HUES64 (cell line): ENCODE results near the gene FBXO17.

Experiments used
- H3K27ac ChIP-seq: 2 replicates; pipeline ENCODE4 v1.7.0; 2013; ENCODE audit warnings: low read depth, low read length, inconsistent platforms
- H3K27me3 ChIP-seq: 2 replicates; pipeline ENCODE4 v1.6.1; 2013; ENCODE audit warnings: mild to moderate bottlenecking, low read length; ENCODE audit not compliant: insufficient read depth
- H3K36me3 ChIP-seq: 2 replicates; pipeline ENCODE4 v1.6.1; 2013; ENCODE audit warnings: mild to moderate bottlenecking, low read length; ENCODE audit not compliant: insufficient read depth
- H3K4me1 ChIP-seq: 2 replicates; pipeline ENCODE4 v1.6.1; 2013; ENCODE audit warnings: mild to moderate bottlenecking, low read length, moderate library complexity; ENCODE audit not compliant: insufficient read depth
- H3K4me3 ChIP-seq: 2 replicates; pipeline ENCODE4 v1.5.1; 2013; ENCODE audit warnings: mild to moderate bottlenecking, low read length, moderate library complexity
- H3K9ac ChIP-seq: 2 replicates; pipeline ENCODE4 v1.6.1; 2013; ENCODE audit warnings: mild to moderate bottlenecking, low read depth, low read length
- H3K9me3 ChIP-seq: 2 replicates; pipeline ENCODE4 v1.6.1; 2013; ENCODE audit warnings: low read depth, low read length; ENCODE audit not compliant: insufficient read depth
- WGBS: fragments of 150-250, 120-280 bp; methylation state at CpG from one replicate; pipeline ENCODE4 v1.1.7; 2013; ENCODE audit warnings: missing lambda C conversion rate; 5-methylcytosine and 5-hydroxymethylcytosine counted together

Gene FBXO17

DNA sequence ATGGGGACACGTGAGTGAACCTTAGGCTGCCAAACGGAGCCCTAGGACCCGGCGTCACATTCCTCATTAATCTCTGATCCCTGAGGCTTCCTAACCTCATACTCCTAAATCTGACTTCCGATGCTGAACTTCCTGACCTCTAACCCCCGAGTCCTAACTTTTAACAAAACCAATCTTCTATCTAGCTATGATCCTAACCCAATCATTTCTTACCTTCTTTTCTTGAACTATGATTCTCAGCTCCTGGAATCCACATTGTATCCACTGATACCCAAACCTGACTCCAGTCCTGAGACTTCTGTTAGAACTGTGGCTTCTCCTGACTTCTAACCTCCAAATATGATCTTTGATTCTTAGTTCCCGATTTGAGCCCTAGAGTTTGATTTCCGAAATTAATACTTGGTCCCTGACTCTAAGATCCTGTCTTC is 75.3 kb downstream of the FBXO17 start:
- Histone ChIP-seq H3K4me1 (peaks cover 5% of the 10 kb centered on the region; the same call in 1 of the 2 replicates), H3K27ac (peak overlapping the region; percentile 85), H3K27me3 (peaks cover 10% of the 10 kb centered on the region; the same call in 1 of the 2 replicates), H3K9ac (peak overlapping the region; percentile 78), H3K9me3 (0 out of 2 replicates have a peak, but pooled peaks cover 5% of the 10 kb centered on the region), H3K36me3 (peaks cover 5% of the 10 kb centered on the region), H3K4me3 (peak overlapping the region; percentile 92)
- 5% methylated on average over 8 of the region's 8 CpGs for WGBS

DNA sequence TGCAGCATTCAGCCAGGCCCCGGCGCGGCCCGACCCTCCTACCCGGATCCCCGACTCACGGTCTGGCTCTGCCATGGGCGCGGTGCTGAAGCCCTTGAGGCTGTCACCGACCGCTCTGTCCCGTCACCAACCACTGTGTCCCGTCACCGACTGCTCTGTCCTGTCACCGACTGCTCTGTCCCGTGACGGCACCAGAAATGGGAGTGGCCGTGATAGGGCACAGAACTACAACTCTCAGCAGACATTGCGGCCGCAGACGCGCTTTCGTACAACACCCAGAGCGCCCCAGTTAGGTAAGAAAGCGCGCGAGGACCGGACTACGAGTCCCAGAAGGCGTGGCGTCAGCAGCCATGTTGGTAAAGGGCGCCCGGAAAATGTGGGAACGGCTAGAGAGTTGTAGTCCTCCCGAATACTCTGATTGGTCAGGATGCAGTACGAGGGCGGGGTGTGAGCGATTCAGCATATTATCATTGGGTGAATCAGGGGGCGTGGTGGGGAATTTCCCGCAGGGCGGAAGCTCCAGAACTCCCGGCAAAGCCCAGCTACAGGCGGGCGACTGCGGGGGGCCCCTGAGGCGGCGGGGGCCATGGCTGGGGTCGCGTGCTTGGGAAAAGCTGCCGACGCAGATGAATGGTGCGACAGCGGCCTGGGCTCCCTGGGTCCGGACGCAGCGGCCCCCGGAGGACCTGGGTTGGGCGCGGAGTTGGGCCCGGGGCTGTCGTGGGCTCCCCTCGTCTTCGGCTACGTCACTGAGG is 75.9 kb downstream of the FBXO17 start, which contains the start of the genes NFKBIB and SIRT2:
Gene NFKBIB, plus strand, starts transcription at position 523 of the 755 bp plus-strand sequence. Its CDS starts 64 bp downstream, at position 587.
Gene SIRT2, minus strand, starts transcription at position 172 of the 755 bp plus-strand sequence. Its CDS starts 97 bp downstream, at position 75.
- WGBS: under 1% methylated on average over 64 of the region's 64 CpGs
- Histone ChIP-seq H3K9ac (peak within 1 kb of the TSS; percentile 78), H3K27ac (peak within 1 kb of the TSS; percentile 85)

DNA sequence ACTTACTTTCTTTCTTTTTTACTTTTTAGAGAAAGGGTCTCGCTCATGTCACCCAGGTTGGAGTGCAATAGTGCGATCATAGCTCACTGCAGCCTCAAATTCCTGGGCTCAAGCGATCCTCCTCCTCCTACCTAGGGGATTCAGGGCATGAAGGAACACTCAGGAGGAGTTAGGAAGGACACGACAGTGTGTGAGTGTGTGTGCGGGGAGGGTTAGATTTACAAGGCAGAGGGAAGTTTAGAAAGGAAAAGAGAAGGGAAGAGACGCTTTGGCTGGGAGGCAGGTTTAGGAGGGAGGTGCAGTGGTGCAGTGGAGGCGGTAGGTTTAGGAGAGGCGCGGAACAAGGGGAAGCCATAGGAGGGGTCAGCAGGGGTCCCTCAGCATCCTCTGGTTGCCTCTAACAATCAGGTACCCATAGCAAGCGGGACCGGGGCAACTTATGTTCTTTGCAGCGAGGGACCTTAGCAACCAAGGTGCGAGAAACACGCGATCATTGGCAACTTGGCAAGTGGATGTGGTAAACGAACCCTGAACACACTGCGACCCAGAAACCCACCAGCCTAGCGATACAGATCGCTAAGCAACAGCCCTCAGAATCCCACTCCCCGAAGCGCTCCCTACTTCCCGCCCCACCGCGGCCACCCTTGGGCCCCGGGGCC is 76.6 kb downstream of the FBXO17 start:
- Histone ChIP-seq H3K4me3 (peak overlapping the region; percentile 92), H3K9ac (peak overlapping the region; percentile 2; the same call in 1 of the 2 replicates), H3K27me3 (peaks cover 10% of the 10 kb centered on the region; the same call in 1 of the 2 replicates), H3K9me3 (0 out of 2 replicates have a peak, but pooled peaks cover 5% of the 10 kb centered on the region), H3K36me3 (no peaks in the 10 kb centered on the region), H3K4me1 (peaks cover 5% of the 10 kb centered on the region; the same call in 1 of the 2 replicates), H3K27ac (no peak overlapping the region)
- 25% methylated on average over 25 of the region's 25 CpGs for WGBS

More for the DNA sequence above, 75.9 kb downstream of the FBXO17 start, which contains the start of the genes NFKBIB and SIRT2:
- H3K27me3 ChIP-seq: peaks cover 10% of the 10 kb centered on the region; the same call in 1 of the 2 replicates
- H3K9me3 ChIP-seq: 0 out of 2 replicates have a peak, but pooled peaks cover 5% of the 10 kb centered on the region
- peak within 1 kb of the TSS; percentile 92 for H3K4me3 ChIP-seq
- peaks cover 5% of the 10 kb centered on the region; the same call in 1 of the 2 replicates for H3K4me1 ChIP-seq
- H3K36me3 ChIP-seq: 0 out of 2 replicates have a peak, but pooled peaks cover under 1% of the 10 kb centered on the region

DNA sequence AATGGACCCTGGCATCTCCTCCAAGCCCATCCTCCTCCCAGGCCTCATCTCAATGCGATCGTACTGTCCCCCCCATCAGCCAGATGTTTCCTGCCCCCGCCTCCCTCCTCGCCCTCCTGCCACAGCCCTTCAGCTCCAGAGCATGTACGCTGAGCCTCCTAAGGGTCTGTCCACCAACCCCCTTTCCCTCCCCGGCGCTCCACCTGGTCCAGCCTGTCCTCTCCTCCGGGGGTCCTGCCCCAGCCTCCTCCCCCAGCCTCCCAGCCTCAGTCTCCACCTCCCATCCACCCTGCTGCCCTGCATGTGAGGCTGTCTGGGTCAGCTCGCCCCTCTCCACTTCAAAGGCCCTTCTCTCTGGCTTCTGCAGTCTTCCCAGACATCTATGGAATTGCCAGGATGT is 80.6 kb downstream of the FBXO17 start:
- Histone ChIP-seq H3K4me3 (no peak overlapping the region), H3K4me1 (no peaks in the 10 kb centered on the region), H3K9ac (no peak overlapping the region), H3K27ac (no peak overlapping the region), H3K9me3 (no peaks in the 10 kb centered on the region), H3K27me3 (peaks cover 10% of the 10 kb centered on the region; the same call in 1 of the 2 replicates), H3K36me3 (no peaks in the 10 kb centered on the region)
- WGBS: 91% methylated on average over 9 of the region's 9 CpGs

DNA sequence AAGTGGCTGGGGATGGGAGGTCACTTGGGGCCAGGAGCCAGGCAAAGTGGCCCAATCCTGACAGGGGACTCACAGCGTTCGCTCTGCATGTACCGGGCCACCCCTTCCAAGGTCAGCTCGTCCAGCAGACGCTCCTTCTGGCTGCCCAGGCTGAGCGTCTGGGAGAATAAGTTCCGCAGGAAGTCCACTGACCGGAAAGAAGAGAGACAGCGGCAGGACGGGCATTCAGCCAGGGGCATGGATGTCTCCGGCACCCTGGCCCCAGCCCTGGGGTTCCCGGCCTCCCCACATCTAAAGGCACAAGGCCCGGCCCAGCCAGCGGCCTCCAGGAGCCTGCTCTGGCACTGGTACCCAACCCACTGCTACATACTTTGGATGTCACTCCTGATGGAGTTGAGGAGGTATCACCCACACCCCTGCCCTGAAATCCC is 82.2 kb downstream of the FBXO17 start:
- Histone ChIP-seq H3K27ac (no peak overlapping the region), H3K36me3 (no peaks in the 10 kb centered on the region), H3K4me1 (no peaks in the 10 kb centered on the region), H3K9ac (no peak overlapping the region), H3K9me3 (no peaks in the 10 kb centered on the region), H3K4me3 (no peak overlapping the region), H3K27me3 (peaks cover under 1% of the 10 kb centered on the region; the same call in 1 of the 2 replicates)
- WGBS: 89% methylated on average over 14 of the region's 14 CpGs

DNA sequence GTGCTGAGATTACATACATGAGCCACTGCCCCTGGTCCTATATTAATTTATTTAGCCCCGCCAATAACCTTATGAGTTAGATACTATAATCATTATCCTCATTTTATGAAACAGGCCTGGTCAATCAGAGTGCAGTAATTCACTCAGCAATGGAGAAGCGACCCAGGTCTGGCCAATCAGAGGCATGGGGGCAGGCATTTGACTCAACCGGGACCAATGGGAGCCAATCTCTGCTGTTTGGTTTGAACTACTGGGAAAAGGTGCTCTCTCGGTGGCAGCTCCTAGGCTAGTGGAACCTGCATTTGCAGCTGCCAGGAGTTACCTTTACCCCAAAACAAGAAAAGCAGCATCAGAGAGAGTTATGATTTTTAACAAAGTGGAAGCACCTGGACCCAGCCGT is 82.7 kb downstream of the FBXO17 start:
- Histone ChIP-seq H3K4me3 (no peak overlapping the region), H3K4me1 (no peaks in the 10 kb centered on the region), H3K9me3 (no peaks in the 10 kb centered on the region), H3K9ac (no peak overlapping the region), H3K27ac (no peak overlapping the region), H3K36me3 (no peaks in the 10 kb centered on the region), H3K27me3 (no peaks in the 10 kb centered on the region)
- WGBS: 92% methylated on average over 5 of the region's 5 CpGs

DNA sequence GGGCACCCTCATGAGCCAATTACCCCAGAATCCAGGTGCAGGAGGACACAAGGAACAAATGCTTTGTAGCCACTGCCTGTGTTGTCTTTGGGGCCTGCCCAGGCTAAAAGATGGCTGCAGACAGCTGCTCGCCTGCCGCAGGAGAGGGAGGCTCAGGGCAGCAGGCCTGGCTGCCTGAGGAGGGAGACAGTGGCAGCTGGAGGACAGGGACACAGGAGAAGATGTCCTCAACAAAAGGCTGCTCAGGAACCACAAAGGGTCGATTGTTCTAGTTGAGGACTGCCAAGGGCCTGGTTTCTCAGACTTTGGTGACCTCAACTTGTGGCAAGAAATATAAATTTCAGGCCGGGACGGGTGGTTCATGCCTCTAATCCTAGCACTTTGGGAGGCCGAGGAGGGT is 83.8 kb downstream of the FBXO17 start:
- H3K9ac ChIP-seq: no peak overlapping the region
- H3K4me1 ChIP-seq: no peaks in the 10 kb centered on the region
- H3K27me3 ChIP-seq: no peaks in the 10 kb centered on the region
- no peaks in the 10 kb centered on the region for H3K9me3 ChIP-seq
- 91% methylated on average over 6 of the region's 6 CpGs for WGBS
- H3K36me3 ChIP-seq: no peaks in the 10 kb centered on the region
- H3K27ac ChIP-seq: no peak overlapping the region
- H3K4me3 ChIP-seq: no peak overlapping the region
